Activated CD4-positive, alpha-beta T cell treated with anti-CD3 and anti-CD28 coated beads for 36 hours (primary cell): ENCODE results near the gene RAI1. TPM values are rescaled to one million over a fixed set of nuclear protein-coding genes. Genes with fewer than 3 reads are reported as not detected.

Experiments
- ATAC-seq: fragments of 200-7000 bp; cut with Tn5 transposase; one replicate; pipeline ENCODE4 v1.10.0; 2021; ENCODE audit warnings: mild to moderate bottlenecking, moderate library complexity
- CTCF ChIA-PET: fragments of 350-600 bp; sonication (Branson Sonifier 250); formaldehyde crosslinking; loops from one replicate; lab custom pipeline; 2021; ENCODE audit warnings: antibody characterized with exemption; lab: Charles Lee
- POLR2A ChIA-PET: fragments of 350-600 bp; sonication (Branson Sonifier 250); formaldehyde crosslinking; loops from one replicate; lab custom pipeline; 2021; ENCODE audit warnings: antibody characterized with exemption, inconsistent platforms; lab: Charles Lee
- DNase-seq: peaks from one replicate; pipeline ENCODE4 v3.0.0-alpha.2; 2020
- H3K27ac Mint-ChIP-seq: one replicate; pipeline ENCODE4 v1.8.0; 2021; ENCODE audit warnings: mixed read lengths
- H3K27me3 Mint-ChIP-seq: one replicate; pipeline ENCODE4 v1.8.0; 2021; ENCODE audit warnings: mixed read lengths
- H3K36me3 Mint-ChIP-seq: one replicate; pipeline ENCODE4 v1.8.0; 2021; ENCODE audit warnings: low read depth, mixed read lengths
- H3K4me1 Mint-ChIP-seq: one replicate; pipeline ENCODE4 v1.8.0; 2021; ENCODE audit warnings: mixed read lengths
- H3K4me3 Mint-ChIP-seq: one replicate; pipeline ENCODE4 v1.8.0; 2021; ENCODE audit warnings: mild to moderate bottlenecking, moderate library complexity, mixed read lengths
- H3K9me3 Mint-ChIP-seq: one replicate; pipeline ENCODE4 v1.8.0; 2021; ENCODE audit warnings: low read depth, mixed read lengths
- intact Hi-C, 2 experiments: fragments of 100-400 bp; cut with DNase I in 1 of 2; cut with micrococcal nuclease in 1 of 2; formaldehyde crosslinking; loops; one replicate each; pipeline versions ENCODE4 v1.14.2 to v1.15.1; 2022 to 2024; cut with DNase I, micrococcal nuclease
- total RNA-seq, 2 experiments: library from RNA; stranded (reverse); gene quantifications; one replicate each; pipeline ENCODE4 v1.2.3, GENCODE V29; 2021

Gene RAI1
- total RNA-seq, 2 experiments from 2014 or later = 13.6 to 16.4 TPM

DNA sequence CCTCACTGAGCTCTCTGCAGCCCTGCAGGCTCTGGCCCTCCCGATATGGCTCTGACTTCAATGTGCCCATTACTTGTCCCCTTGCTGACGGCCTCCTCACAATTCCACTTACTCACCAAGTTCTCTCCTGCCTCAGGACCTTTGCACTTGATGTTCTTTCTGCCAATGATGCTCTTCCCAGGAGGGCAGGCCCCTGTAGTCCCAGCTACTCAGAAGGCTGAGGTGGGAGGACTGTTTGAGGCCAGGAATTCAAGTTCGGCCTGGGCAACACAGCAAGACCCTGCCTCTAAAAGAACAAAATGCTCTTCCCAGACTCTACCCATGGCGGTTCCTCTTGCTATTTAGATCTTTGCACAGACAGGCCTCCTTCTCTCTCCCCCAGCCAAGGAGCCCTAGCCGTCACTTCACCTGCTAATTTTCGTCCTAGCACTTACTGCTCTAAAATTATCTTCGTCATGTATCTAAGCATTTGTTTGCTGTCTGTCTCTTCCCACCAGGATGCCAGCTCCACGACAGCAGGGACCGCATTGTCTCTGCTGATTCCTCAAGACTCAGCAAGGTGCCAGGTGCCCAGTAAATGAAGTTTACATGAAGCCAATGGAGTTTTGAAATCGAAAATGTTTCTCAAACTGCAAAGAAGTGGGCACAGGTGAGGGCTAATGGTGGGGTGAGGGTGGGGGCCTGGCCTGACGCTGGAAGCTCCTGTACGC is 626 bp upstream of the RAI1 start:
- Mint-ChIP-seq H3K27ac (no peak overlapping the region), H3K4me1 (peaks cover 29% of the 10 kb centered on the region), H3K4me3 (peak overlapping the region; percentile 61), H3K9me3 (no peaks in the 10 kb centered on the region), H3K36me3 (no peaks in the 10 kb centered on the region), H3K27me3 (no peaks in the 10 kb centered on the region)
- DNase-seq (no peak), ATAC-seq (no peak)
- ChIA-PET POLR2A (interaction anchor here (0.5 kb wide), 1 partner anchor 447 kb away, joined by 4 read pairs; no protein-coding TSS in a partner anchor), CTCF (interaction anchor here (0.6 to 1.6 kb wide), 13 partner anchors 11 to 532 kb away, joined by 3 to 12 read pairs (median 4); no protein-coding TSS in a partner anchor)
- intact Hi-C loops = loop anchor here (1.0 to 5.0 kb wide), 13 partner anchors 14 to 407 kb away; partner anchors contain the start of genes DRC3 (in 1 of the 2), DRG2 (in 1 of the 2), PEMT (in 1 of the 2) and SREBF1 (in 1 of the 2)

- CTCF ChIA-PET = interaction anchor here (0.6 to 1.0 kb wide), 4 partner anchors 9 to 238 kb away, joined by 3 to 4 read pairs (median 3); no protein-coding TSS in a partner anchor
- intact Hi-C loops = loop anchor here (1.0 to 5.0 kb wide), 19 partner anchors 12 to 501 kb away; partner anchors contain the start of genes ATPAF2 (in 2 of the 2), GID4 (in 2 of the 2), ALKBH5 (in 1 of the 2) and DRC3 (in 1 of the 2)
- DNase-seq = peak; percentile 69
- Mint-ChIP-seq H3K27me3 (no peaks in the 10 kb centered on the region), H3K4me1 (peaks cover 25% of the 10 kb centered on the region), H3K27ac (peak overlapping the region; percentile 86), H3K4me3 (peak overlapping the region; percentile 86), H3K36me3 (no peaks in the 10 kb centered on the region), H3K9me3 (no peaks in the 10 kb centered on the region)
- peak; percentile 28 for ATAC-seq
- POLR2A ChIA-PET = interaction anchor here (0.6 to 1.2 kb wide), 2 partner anchors 115 to 154 kb away, joined by 3 to 4 read pairs; no protein-coding TSS in a partner anchor
Observed at GRCh38 chr17:17681744-17682292, 560 bp downstream of the RAI1 start.

DNA sequence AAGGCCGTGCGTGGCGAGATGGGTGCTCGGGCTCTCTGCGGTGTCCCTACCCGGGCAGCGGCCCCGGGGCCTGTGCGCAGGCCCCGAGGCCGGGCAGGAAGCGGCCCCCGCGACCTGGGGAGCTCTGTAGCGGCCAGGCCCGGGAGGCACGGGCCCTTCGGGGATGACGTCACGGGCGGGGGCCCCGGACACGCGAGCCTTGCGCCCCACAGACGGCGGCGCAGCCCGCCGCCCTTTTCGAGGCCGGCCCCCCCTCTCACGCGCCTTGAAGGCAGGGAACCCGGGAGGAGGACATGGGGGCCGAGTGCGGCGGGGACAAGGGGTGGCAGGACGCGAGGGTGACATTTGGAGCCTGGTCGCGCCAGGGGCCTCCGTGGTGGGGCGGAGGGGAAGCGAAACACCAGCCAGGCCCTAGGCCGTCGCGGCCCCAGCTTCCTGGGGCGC is 1.1 kb downstream of the RAI1 start:
- POLR2A ChIA-PET = interaction anchor here (0.6 to 1.2 kb wide), 2 partner anchors 115 to 154 kb away, joined by 3 to 4 read pairs; no protein-coding TSS in a partner anchor
- peak; percentile 78 for DNase-seq
- peaks cover 24% of the 10 kb centered on the region for H3K4me1 Mint-ChIP-seq
- no peaks in the 10 kb centered on the region for H3K36me3 Mint-ChIP-seq
- H3K27ac Mint-ChIP-seq = peak overlapping the region; percentile 86
- H3K27me3 Mint-ChIP-seq = no peaks in the 10 kb centered on the region
- intact Hi-C loops = loop anchor here (1.0 to 5.0 kb wide), 10 partner anchors 40 to 500 kb away; partner anchors contain the start of genes ATPAF2 (in 2 of the 2), GID4 (in 2 of the 2), ALKBH5 (in 1 of the 2) and DRG2 (in 1 of the 2)
- CTCF ChIA-PET = interaction anchor here (0.6 to 1.5 kb wide), 5 partner anchors 10 to 237 kb away, joined by 3 to 4 read pairs (median 3); partner anchors contain the start of gene SREBF1
- peak overlapping the region; percentile 86 for H3K4me3 Mint-ChIP-seq
- no peaks in the 10 kb centered on the region for H3K9me3 Mint-ChIP-seq
- ATAC-seq = peak; percentile 52

DNA sequence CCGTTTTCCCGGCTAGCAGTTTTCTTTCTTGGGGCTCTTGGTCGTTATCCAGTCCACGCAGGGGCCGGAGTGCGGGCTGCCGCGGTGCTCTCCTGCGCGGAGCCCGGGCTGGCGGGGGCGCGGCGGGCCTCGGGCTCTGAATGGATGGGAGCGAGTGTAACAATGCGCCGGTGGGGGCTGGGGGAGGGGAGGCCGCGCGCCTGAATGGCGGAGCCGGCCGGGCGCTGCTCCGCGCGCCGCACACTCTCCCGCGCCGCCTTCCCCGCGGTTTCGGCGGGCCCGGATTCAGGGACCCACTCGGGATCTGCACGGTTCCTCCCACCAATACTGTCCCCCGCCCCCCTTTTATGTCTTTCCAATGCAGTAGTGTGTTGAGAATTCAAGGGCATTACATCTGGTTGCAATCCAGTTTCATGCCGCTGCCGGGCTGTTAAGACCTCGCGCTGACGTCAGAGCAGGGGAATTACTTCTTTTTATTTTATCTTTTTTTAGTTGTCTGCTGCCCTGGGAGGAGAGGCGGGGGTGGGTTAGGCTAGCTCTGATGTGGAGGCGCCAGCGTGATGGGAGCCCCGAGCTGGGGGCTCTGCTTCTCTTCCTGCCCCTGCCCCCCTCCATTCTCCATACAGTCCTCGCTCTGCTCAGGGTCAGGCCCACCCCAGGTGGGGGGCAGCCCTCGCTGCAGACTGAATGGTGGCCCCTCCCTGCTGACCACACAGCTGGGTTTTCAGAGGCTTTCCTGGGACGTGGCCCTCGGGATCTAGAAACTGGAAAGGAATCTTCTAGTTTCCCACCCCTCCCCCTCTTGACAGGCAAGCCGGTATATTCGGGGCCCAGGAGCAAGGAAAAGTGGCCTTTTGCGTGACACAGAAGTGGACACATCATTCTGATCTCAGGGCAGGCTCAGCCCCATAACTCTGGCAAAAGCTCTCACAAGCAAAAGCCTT is 1.8 kb downstream of the RAI1 start:
- ATAC-seq = peak; percentile 62
- Mint-ChIP-seq H3K9me3 (no peaks in the 10 kb centered on the region), H3K4me1 (peaks cover 27% of the 10 kb centered on the region), H3K36me3 (no peaks in the 10 kb centered on the region), H3K27me3 (no peaks in the 10 kb centered on the region), H3K27ac (peak overlapping the region; percentile 85), H3K4me3 (peak overlapping the region; percentile 86)
- peak; percentile 85 for DNase-seq
- ChIA-PET POLR2A (interaction anchor here (0.6 to 0.8 kb wide), 2 partner anchors 289 to 765 kb away, joined by 3 read pairs; partner anchors contain the start of gene TOM1L2), CTCF (interaction anchor here (0.6 to 1.5 kb wide), 5 partner anchors 37 to 236 kb away, joined by 3 to 5 read pairs (median 4); partner anchors contain the start of gene SREBF1)
- intact Hi-C loops = loop anchor here (1.0 to 5.0 kb wide), 11 partner anchors 11 to 500 kb away; partner anchors contain the start of genes ATPAF2 (in 2 of the 2), GID4 (in 2 of the 2), ALKBH5 (in 1 of the 2) and DRG2 (in 1 of the 2)

- no peak for ATAC-seq
Observed at GRCh38 chr17:17683710-17684365, 2.6 kb downstream of the RAI1 start.

GRCh38 chr17:17684906-17685774 is 3.9 kb downstream of the RAI1 start:
- ChIA-PET POLR2A (interaction anchor here (0.7 kb wide), 1 partner anchor 629 kb away, joined by 4 read pairs; the partner anchor contains the start of gene TOP3A), CTCF (interaction anchor here (0.6 kb wide), 1 partner anchor 174 kb away, joined by 3 read pairs; no protein-coding TSS in a partner anchor)
- H3K27ac Mint-ChIP-seq = no peak overlapping the region
- H3K4me3 Mint-ChIP-seq = no peak overlapping the region
- no peaks in the 10 kb centered on the region for H3K9me3 Mint-ChIP-seq
- no peaks in the 10 kb centered on the region for H3K27me3 Mint-ChIP-seq
- ATAC-seq (no peak), DNase-seq (no peak)
- H3K4me1 Mint-ChIP-seq = peaks cover 27% of the 10 kb centered on the region
- H3K36me3 Mint-ChIP-seq = no peaks in the 10 kb centered on the region
- intact Hi-C loops = loop anchor here (5.0 kb wide), 3 partner anchors 152 to 402 kb away; partner anchors contain the start of genes DRG2 (in 1 of the 2) and SREBF1 (in 1 of the 2)

More at GRCh38 chr17:17683710-17684365, 2.6 kb downstream of the RAI1 start:
- intact Hi-C loops = loop anchor here (1.0 to 5.0 kb wide), 9 partner anchors 10 to 499 kb away; partner anchors contain the start of genes ALKBH5 (in 1 of the 2), ATPAF2 (in 1 of the 2), DRG2 (in 1 of the 2) and GID4 (in 1 of the 2)
- peaks cover 27% of the 10 kb centered on the region for H3K4me1 Mint-ChIP-seq
- CTCF ChIA-PET = interaction anchor here (0.5 to 1.5 kb wide), 5 partner anchors 36 to 362 kb away, joined by 3 to 5 read pairs (median 4); partner anchors contain the start of gene SREBF1
- H3K27me3 Mint-ChIP-seq = no peaks in the 10 kb centered on the region
- H3K4me3 Mint-ChIP-seq = peak overlapping the region; percentile 86
- POLR2A ChIA-PET = interaction anchor here (0.6 to 0.8 kb wide), 3 partner anchors 288 to 766 kb away, joined by 3 to 4 read pairs (median 3); partner anchors contain the start of genes TOM1L2 and TOP3A
- no peaks in the 10 kb centered on the region for H3K36me3 Mint-ChIP-seq
- H3K9me3 Mint-ChIP-seq = no peaks in the 10 kb centered on the region
- DNase-seq = no peak
- H3K27ac Mint-ChIP-seq = peak overlapping the region; percentile 85

DNA sequence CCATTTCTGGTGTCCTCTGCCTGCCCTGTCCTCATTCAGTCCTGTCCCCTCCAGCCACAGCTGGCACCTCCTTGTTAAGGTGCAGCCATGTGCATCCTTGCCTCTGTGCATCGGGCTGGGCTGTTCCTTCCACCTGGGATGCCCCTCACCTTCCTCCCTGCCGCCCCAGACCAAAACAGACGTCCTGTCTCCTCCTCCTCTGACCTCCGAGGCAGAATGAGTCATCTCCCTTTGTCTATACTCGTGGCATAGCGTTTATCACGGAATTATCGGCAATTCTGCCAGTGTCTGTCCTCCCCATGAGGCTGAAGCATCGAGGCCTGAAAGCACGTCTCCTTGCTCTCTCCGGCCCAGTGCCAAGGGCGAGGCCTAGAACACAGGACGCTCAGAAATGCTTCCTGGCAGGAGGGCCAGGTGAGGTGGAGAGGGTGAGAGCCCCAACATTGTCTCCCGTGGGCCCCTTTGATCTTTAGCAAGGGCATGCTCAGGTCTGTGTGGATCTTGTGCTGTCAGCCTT is 4.6 kb downstream of the RAI1 start:
- H3K9me3 Mint-ChIP-seq = no peaks in the 10 kb centered on the region
- H3K36me3 Mint-ChIP-seq = no peaks in the 10 kb centered on the region
- CTCF ChIA-PET = no interaction called here
- H3K4me1 Mint-ChIP-seq = peaks cover 32% of the 10 kb centered on the region
- ATAC-seq (no peak), DNase-seq (peak; percentile 14)
- intact Hi-C loops = no loop called here
- peak overlapping the region; percentile 40 for H3K27ac Mint-ChIP-seq
- no peaks in the 10 kb centered on the region for H3K27me3 Mint-ChIP-seq
- H3K4me3 Mint-ChIP-seq = no peak overlapping the region
- POLR2A ChIA-PET = no interaction called here

DNA sequence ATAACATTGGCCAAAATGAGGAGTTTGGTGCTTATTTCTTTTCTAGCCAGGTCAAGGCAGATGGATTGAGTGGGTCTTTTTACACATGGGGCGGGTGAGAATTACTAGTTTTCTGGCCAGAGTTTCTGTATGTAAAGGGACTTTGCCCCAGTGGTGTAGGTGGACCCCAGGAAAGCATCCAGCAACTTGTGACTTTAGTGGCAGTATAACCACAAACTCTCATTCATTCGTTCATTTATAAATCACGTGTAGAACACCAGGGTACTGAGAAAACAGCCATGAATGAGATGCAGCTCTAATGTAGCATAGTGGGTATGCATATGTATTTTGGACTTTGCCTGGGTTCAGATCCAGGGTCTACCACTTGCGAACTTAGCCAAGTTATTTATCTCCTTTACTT is 8.1 kb downstream of the RAI1 start:
- DNase-seq = no peak
- ChIA-PET POLR2A (interaction anchor here (1.8 kb wide), 1 partner anchor 147 kb away, joined by 4 read pairs; the partner anchor contains the start of gene SREBF1), CTCF (no interaction called here)
- H3K27ac Mint-ChIP-seq = no peak overlapping the region
- no peaks in the 10 kb centered on the region for H3K9me3 Mint-ChIP-seq
- peaks cover 55% of the 10 kb centered on the region for H3K4me1 Mint-ChIP-seq
- no peak for ATAC-seq
- intact Hi-C loops = no loop called here
- H3K4me3 Mint-ChIP-seq = no peak overlapping the region
- no peaks in the 10 kb centered on the region for H3K36me3 Mint-ChIP-seq
- H3K27me3 Mint-ChIP-seq = no peaks in the 10 kb centered on the region
